Vagina (tissue), 2 donors: Measurements from ENCODE around the gene TIMM10. TPM values are rescaled to one million over a fixed set of nuclear protein-coding genes. Genes with fewer than 3 reads are reported as not detected.

Source experiments
- DNase-seq, 2 donors: peaks; one replicate each; pipeline ENCODE4 v3.0.0-alpha.2; 2017; ENCODE audit errors: extremely low spot score in 2 of 2
- H3K27ac ChIP-seq: fragments of 200-600 bp; sonication (generic); one replicate; pipeline ENCODE4 v1.5.1; 2019
- H3K27me3 ChIP-seq: fragments of 200-600 bp; sonication (generic); one replicate; pipeline ENCODE4 v1.5.1; 2019
- H3K36me3 ChIP-seq, 2 donors: fragments of 200-600 bp; sonication (generic); one replicate each; pipeline ENCODE4 v1.5.1; 2017 to 2019
- H3K4me1 ChIP-seq: fragments of 200-600 bp; sonication (generic); one replicate; pipeline ENCODE4 v1.5.1; 2019
- H3K4me3 ChIP-seq, 2 donors: fragments of 200-600 bp; sonication (generic); 1 replicate in 1 of 2; 2 replicates in 1 of 2; pipeline ENCODE4 v1.5.1; 2016 to 2019
- H3K9me3 ChIP-seq: fragments of 200-600 bp; sonication (generic); one replicate; pipeline ENCODE4 v1.5.1; 2019
- POLR2A ChIP-seq, 2 donors: fragments of 450-650 bp; IDR thresholded peaks; one replicate each; pipeline ENCODE4 v1.6.1; 2017; ENCODE audit warnings: antibody characterized with exemption in 2 of 2, mild to moderate bottlenecking in 2 of 2, moderate library complexity in 2 of 2
- POLR2AphosphoS5 ChIP-seq, 2 donors: sonication (generic); formaldehyde crosslinking; IDR thresholded peaks; one replicate each; pipeline ENCODE4 v1.9.0; 2017; ENCODE audit warnings: antibody characterized with exemption in 2 of 2, mild to moderate bottlenecking in 2 of 2, low read depth in 1 of 2; ENCODE audit not compliant: insufficient read depth in 1 of 2
- intact Hi-C: fragments of 100-400 bp; cut with DNase I; formaldehyde crosslinking; loops from one replicate; pipeline ENCODE4 v1.15.1; 2023
- total RNA-seq: library from RNA; depleted of rRNA; stranded (reverse); fragments of >200 nt; gene quantifications from one replicate; pipeline ENCODE4 v1.2.3, GENCODE V29; 2016
- TF ChIP-seq, protein P1 (sequence below), 3 experiments: fragments of 450-650 bp in 2 of 3; fragments of 200-600 bp in 1 of 3; sonication (generic) in 1 of 3; IDR thresholded peaks; one replicate each; pipeline ENCODE4 v1.5.1; 2017 to 2019; ENCODE audit warnings: antibody characterized with exemption in 3 of 3, mild to moderate bottlenecking in 2 of 3, moderate library complexity in 2 of 3

TIMM10 gene
- total RNA-seq, 1 donor from 2014 or later = 45.2 TPM

DNA sequence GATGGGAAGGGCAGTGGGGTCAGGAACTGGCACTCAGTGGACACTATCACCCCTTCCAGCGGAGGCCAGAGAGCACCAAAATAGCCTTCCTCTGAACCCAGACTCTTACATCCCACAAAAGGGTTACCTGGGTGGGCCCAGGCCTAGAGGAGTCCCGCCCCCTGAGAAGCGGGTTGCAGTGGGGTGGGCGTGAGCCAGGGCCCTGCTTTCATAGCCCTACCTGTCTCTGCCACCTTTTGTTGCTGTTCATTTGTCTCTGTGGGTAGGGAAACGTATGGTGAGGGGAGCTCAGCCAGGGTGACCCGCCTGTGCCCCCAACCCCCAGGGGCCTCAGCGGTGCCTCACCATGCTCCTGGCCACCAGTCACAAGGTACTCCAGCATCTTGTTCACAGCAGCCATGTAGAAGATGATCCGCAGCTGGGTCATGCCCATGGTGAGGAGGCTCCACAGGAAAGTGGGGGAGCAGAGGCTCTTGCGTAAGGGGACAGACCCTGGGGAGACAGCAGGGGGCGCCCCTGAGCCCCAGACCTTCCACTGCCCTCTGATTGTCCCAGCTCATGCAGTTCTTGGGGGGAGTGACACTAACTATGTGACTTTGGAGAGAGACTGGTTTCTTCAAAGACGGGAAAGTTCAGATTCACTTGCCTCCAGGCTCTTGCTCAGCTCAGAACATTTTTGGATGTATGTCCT lies 39.0 kb downstream of the TIMM10 start:
- no peak overlapping the region for H3K4me3 ChIP-seq
- no peak overlapping the region for H3K27ac ChIP-seq
- H3K27me3 ChIP-seq = no peaks in the 10 kb centered on the region
- TF ChIP-seq, protein P1, sequence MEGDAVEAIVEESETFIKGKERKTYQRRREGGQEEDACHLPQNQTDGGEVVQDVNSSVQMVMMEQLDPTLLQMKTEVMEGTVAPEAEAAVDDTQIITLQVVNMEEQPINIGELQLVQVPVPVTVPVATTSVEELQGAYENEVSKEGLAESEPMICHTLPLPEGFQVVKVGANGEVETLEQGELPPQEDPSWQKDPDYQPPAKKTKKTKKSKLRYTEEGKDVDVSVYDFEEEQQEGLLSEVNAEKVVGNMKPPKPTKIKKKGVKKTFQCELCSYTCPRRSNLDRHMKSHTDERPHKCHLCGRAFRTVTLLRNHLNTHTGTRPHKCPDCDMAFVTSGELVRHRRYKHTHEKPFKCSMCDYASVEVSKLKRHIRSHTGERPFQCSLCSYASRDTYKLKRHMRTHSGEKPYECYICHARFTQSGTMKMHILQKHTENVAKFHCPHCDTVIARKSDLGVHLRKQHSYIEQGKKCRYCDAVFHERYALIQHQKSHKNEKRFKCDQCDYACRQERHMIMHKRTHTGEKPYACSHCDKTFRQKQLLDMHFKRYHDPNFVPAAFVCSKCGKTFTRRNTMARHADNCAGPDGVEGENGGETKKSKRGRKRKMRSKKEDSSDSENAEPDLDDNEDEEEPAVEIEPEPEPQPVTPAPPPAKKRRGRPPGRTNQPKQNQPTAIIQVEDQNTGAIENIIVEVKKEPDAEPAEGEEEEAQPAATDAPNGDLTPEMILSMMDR (IDR thresholded peaks at IDR 0.05) = peak in 2 of 3 experiments; percentile 16 to 18
- TF ChIP-seq POLR2AphosphoS5 (IDR thresholded peaks at IDR 0.05; ENCODE audit: insufficient read depth in 1 of 2, low read depth in 1 of 2) = no peak
- no peak for DNase-seq
- intact Hi-C loops = loop anchor here (5.0 to 10.0 kb wide), 2 partner anchors 36 to 147 kb away; no protein-coding TSS in a partner anchor
- H3K36me3 ChIP-seq = peaks cover 0 to 15% of the 10 kb centered on the region in 2 donors
- no peaks in the 10 kb centered on the region for H3K4me1 ChIP-seq
- no peaks in the 10 kb centered on the region for H3K9me3 ChIP-seq

DNA sequence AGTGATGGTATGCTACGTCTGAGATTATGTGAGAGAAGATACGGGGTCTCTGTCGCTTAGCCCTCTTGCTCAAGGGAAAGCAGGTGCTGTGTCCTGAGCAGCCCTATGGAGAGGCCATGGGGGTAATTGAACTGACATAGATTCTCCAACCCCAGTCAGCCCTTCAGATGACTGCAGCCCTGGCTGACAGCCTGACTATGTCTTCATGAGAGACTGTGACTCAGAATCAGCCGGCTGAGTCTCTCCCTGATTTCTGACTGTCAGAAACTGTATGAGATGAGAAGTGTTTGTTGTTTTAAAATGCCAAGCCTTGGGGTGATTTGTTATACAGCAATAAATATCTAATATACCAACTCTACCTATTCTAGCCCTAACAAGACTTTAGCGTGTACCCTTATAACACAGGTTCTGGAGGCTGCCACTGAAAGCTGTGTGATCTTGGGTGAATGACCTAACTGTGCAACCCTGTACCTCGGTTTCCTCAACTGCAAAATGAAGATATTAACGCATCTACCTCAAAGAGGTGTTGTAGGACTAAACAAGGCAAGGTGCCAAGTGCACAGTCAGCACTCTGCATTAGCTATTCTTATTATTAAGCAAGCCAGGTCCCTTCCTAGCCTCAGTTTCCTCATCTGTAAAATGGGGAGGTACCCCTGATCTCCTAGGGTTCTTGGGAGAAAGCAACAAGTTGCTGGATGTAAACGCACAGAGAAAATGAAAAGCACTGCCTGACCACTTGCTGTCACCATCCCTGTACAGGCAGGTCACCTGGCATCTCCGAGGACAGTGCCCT lies 39.9 kb downstream of the TIMM10 start:
- Histone ChIP-seq H3K36me3 (peaks cover 0 to 15% of the 10 kb centered on the region in 2 donors), H3K27ac (no peak overlapping the region), H3K27me3 (no peaks in the 10 kb centered on the region), H3K9me3 (no peaks in the 10 kb centered on the region), H3K4me1 (no peaks in the 10 kb centered on the region), H3K4me3 (no peak overlapping the region)
- TF ChIP-seq POLR2A (IDR thresholded peaks at IDR 0.05) (no peak), POLR2AphosphoS5 (IDR thresholded peaks at IDR 0.05; ENCODE audit: insufficient read depth in 1 of 2, low read depth in 1 of 2) (no peak)
- TF ChIP-seq, protein P1 (IDR thresholded peaks at IDR 0.05) = no peak
- intact Hi-C loops = loop anchor here (5.0 to 10.0 kb wide), 2 partner anchors 37 to 146 kb away; no protein-coding TSS in a partner anchor
- no peak for DNase-seq

DNA sequence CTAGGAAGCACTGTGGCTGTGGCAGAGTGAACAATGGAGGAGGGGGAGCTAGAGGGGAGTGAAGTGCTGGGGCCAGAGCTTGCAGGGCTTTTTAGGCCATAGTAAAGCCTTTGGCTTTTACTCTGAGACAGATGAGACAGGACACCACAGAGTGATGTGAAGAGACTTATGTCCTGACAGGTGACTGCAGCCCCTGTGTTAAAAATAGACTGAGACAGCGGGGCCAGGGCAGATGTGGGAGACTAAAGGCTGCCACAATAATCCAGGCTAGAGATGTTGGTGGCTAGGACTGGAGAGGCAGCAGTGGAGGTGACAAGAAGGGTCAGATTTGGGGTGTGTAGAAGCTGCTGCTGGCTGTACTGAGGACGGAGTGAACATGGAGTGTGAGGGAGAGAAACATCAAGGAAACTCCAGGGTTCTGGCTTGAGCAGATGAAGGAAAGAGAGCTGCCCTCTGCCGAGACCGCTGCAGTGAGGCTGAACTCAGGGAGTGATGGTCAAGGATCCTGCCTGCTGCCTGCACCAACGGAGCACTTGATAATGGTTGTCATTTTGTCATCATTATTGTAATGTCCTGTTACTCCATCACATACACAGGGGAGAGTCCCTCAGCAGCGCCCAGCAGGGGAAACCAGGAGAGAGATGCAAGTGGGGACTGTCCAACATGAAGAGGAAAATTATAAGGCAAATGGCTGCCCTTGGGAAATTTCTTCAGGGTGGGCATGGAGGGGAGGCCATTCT lies 42.5 kb downstream of the TIMM10 start:
- TF ChIP-seq POLR2A (IDR thresholded peaks at IDR 0.05) = no peak
- TF ChIP-seq POLR2AphosphoS5 (IDR thresholded peaks at IDR 0.05; ENCODE audit: insufficient read depth in 1 of 2, low read depth in 1 of 2) = no peak
- TF ChIP-seq, protein P1 (IDR thresholded peaks at IDR 0.05) = no peak
- Histone ChIP-seq H3K27me3 (no peaks in the 10 kb centered on the region), H3K4me3 (no peak overlapping the region), H3K4me1 (peaks cover 6% of the 10 kb centered on the region), H3K9me3 (no peaks in the 10 kb centered on the region), H3K36me3 (peaks cover 0 to 22% of the 10 kb centered on the region in 2 donors), H3K27ac (no peak overlapping the region)
- DNase-seq = no peak
- intact Hi-C loops = no loop called here

DNA sequence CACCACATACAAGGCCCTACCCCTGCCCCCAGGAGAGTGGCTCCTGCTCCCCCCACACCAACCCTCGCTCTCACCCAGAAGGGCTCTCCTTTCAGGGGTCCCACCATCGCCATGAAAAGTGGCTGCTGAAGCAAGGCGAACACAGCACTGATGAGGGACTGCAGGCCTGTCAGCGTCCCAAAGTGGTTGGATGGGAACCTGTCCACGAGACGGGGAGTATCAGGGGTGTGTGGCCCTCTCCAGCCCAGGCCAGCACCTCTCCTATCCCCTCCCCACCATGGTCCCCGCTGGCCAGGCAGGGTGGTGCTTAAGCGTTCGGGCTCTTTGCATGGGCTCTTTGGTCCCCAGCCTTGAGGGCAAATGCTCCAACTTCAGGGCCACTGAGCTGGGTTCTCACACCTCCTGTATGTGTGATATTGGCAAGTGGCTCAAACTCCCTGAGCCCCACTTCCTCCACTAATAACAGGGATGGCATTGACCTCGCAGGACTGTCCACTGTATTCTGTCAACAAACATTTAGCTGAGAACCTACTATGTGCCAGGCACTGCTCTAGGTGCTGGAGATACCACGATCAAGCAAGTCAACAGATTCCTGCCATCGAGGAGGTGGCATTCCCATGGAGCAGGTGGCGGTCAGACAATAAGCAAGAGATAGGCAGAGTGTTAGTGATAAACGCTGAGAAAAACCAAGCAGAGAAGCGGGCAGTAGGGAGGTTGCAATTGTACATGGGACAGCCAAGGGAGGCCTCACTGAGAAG lies 43.4 kb downstream of the TIMM10 start:
- peaks cover 15% of the 10 kb centered on the region for H3K4me1 ChIP-seq

More for the DNA sequence above, 43.4 kb downstream of the TIMM10 start:
- H3K4me3 ChIP-seq = no peak overlapping the region
- no peaks in the 10 kb centered on the region for H3K9me3 ChIP-seq
- intact Hi-C loops = no loop called here
- no peaks in the 10 kb centered on the region for H3K27me3 ChIP-seq
- H3K27ac ChIP-seq = no peak overlapping the region
- TF ChIP-seq POLR2A (IDR thresholded peaks at IDR 0.05) = no peak
- TF ChIP-seq, protein P1 (IDR thresholded peaks at IDR 0.05) = no peak
- no peak for TF ChIP-seq POLR2AphosphoS5 (IDR thresholded peaks at IDR 0.05; ENCODE audit: insufficient read depth in 1 of 2, low read depth in 1 of 2)
- peaks cover 0 to 22% of the 10 kb centered on the region in 2 donors for H3K36me3 ChIP-seq
- no peak for DNase-seq
